ENCODE results near the gene ATXN10.

ATXN10 gene

GRCh38 chr22:45890351-45890635, 218.7 kb downstream of the ATXN10 start:
- Mint-ChIP-seq H3K9me3 (no peaks in the 10 kb centered on the region), H3K4me1 (ENCODE audit: low read depth) (no peaks in the 10 kb centered on the region), H3K27ac (no peak overlapping the region), H3K4me3 (no peak overlapping the region), H3K27me3 (peaks cover 42% of the 10 kb centered on the region), H3K36me3 (ENCODE audit: low read depth) (no peaks in the 10 kb centered on the region)
- no peak for DNase-seq

- Mint-ChIP-seq H3K4me3 (no peak overlapping the region), H3K36me3 (ENCODE audit: low read depth) (no peaks in the 10 kb centered on the region), H3K4me1 (ENCODE audit: low read depth) (no peaks in the 10 kb centered on the region), H3K27ac (no peak overlapping the region), H3K27me3 (peaks cover 42% of the 10 kb centered on the region), H3K9me3 (no peaks in the 10 kb centered on the region)
- DNase-seq: no peak
Observed at GRCh38 chr22:45891021-45891421, 219.4 kb downstream of the ATXN10 start.

- no peak overlapping the region for H3K27ac Mint-ChIP-seq
- no peaks in the 10 kb centered on the region for H3K4me1 Mint-ChIP-seq (ENCODE audit: low read depth)
- no peaks in the 10 kb centered on the region for H3K36me3 Mint-ChIP-seq (ENCODE audit: low read depth)
- H3K9me3 Mint-ChIP-seq: no peaks in the 10 kb centered on the region
- H3K27me3 Mint-ChIP-seq: peaks cover 40% of the 10 kb centered on the region
- H3K4me3 Mint-ChIP-seq: no peak overlapping the region
- DNase-seq: no peak
Observed at GRCh38 chr22:45891471-45891995, 219.9 kb downstream of the ATXN10 start.

GRCh38 chr22:45891996-45892621, 220.5 kb downstream of the ATXN10 start:
- H3K9me3 Mint-ChIP-seq: no peaks in the 10 kb centered on the region
- no peak overlapping the region for H3K27ac Mint-ChIP-seq
- no peak overlapping the region for H3K4me3 Mint-ChIP-seq
- no peaks in the 10 kb centered on the region for H3K4me1 Mint-ChIP-seq (ENCODE audit: low read depth)
- no peaks in the 10 kb centered on the region for H3K36me3 Mint-ChIP-seq (ENCODE audit: low read depth)
- H3K27me3 Mint-ChIP-seq: peaks cover 38% of the 10 kb centered on the region
- no peak for DNase-seq

GRCh38 chr22:45892681-45893461, 221.2 kb downstream of the ATXN10 start:
- Mint-ChIP-seq H3K4me1 (ENCODE audit: low read depth) (no peaks in the 10 kb centered on the region), H3K36me3 (ENCODE audit: low read depth) (no peaks in the 10 kb centered on the region), H3K4me3 (no peak overlapping the region), H3K9me3 (no peaks in the 10 kb centered on the region), H3K27ac (no peak overlapping the region), H3K27me3 (peaks cover 38% of the 10 kb centered on the region)
- DNase-seq: no peak

- no peak for DNase-seq
- no peak overlapping the region for H3K4me3 Mint-ChIP-seq
- no peaks in the 10 kb centered on the region for H3K4me1 Mint-ChIP-seq (ENCODE audit: low read depth)
- H3K27me3 Mint-ChIP-seq: peaks cover 32% of the 10 kb centered on the region
- H3K36me3 Mint-ChIP-seq (ENCODE audit: low read depth): no peaks in the 10 kb centered on the region
- no peaks in the 10 kb centered on the region for H3K9me3 Mint-ChIP-seq
- no peak overlapping the region for H3K27ac Mint-ChIP-seq
Observed at GRCh38 chr22:45893516-45893915, 221.9 kb downstream of the ATXN10 start.

Measured in activated T-cell treated with anti-CD3 and anti-CD28 coated beads, Interleukin-2, amount 50 U/mL, for 24 hours (primary cell).